WTC11 (cell line): Measurements from ENCODE around the gene LRP3. TPM values are rescaled to one million over a fixed set of nuclear protein-coding genes. Genes with fewer than 3 reads are reported as not detected.

Source experiments
- ATAC-seq: fragments of 200-7000 bp; cut with Tn5 transposase; 2 replicates; pipeline ENCODE4 v1.10.0; 2021; ENCODE audit warnings: mild to moderate bottlenecking, moderate library complexity
- CTCF ChIA-PET: fragments of 300-600 bp; sonication (Branson Sonifier 250); formaldehyde crosslinking; loops from one replicate; lab custom pipeline; 2021; ENCODE audit warnings: antibody characterized with exemption; lab: Charles Lee
- POLR2A ChIA-PET: fragments of 350-600 bp; sonication (Branson Sonifier 250); formaldehyde crosslinking; loops from one replicate; lab custom pipeline; 2021; ENCODE audit warnings: antibody characterized with exemption; lab: Charles Lee
- DNase-seq: peaks from one replicate; pipeline ENCODE4 v3.0.0; 2021; ENCODE audit warnings: low spot score
- H3K27ac Mint-ChIP-seq: 2 replicates; pipeline ENCODE4 v1.8.0; 2021; ENCODE audit warnings: mixed read lengths
- H3K27me3 Mint-ChIP-seq: 2 replicates; pipeline ENCODE4 v1.8.0; 2021; ENCODE audit warnings: low read depth, mild to moderate bottlenecking, moderate library complexity, mixed read lengths
- H3K36me3 Mint-ChIP-seq: 2 replicates; pipeline ENCODE4 v1.8.0; 2021; ENCODE audit warnings: mixed read lengths
- H3K4me1 Mint-ChIP-seq: 2 replicates; pipeline ENCODE4 v1.8.0; 2022; ENCODE audit warnings: mixed read lengths
- H3K4me3 Mint-ChIP-seq: 2 replicates; pipeline ENCODE4 v1.8.0; 2021; ENCODE audit warnings: mild to moderate bottlenecking, moderate library complexity, mixed read lengths
- H3K9me3 Mint-ChIP-seq: 2 replicates; pipeline ENCODE4 v1.8.0; 2021; ENCODE audit warnings: mixed read lengths
- FOXJ3 ChIP-seq: sonication (generic); formaldehyde crosslinking; IDR thresholded peaks from 2 replicates; pipeline ENCODE4 v1.9.0; 2021; ENCODE audit warnings: missing genetic modification reagents, mild to moderate bottlenecking, borderline replicate concordance
- JUN ChIP-seq: sonication (generic); formaldehyde crosslinking; IDR thresholded peaks from 2 replicates; pipeline ENCODE4 v1.8.0; 2023; ENCODE audit warnings: mild to moderate bottlenecking, missing genetic modification reagents
- KAT7 ChIP-seq: sonication (generic); formaldehyde crosslinking; IDR thresholded peaks from 2 replicates; pipeline ENCODE4 v1.8.1; 2023; ENCODE audit warnings: missing genetic modification reagents, mild to moderate bottlenecking, borderline replicate concordance
- NR3C1 ChIP-seq: sonication (generic); formaldehyde crosslinking; conservative IDR thresholded peaks from 2 replicates; pipeline ENCODE4 v1.8.1; 2023; ENCODE audit warnings: low read depth, mild to moderate bottlenecking, missing genetic modification reagents
- RORB ChIP-seq: fragments of 250-450 bp; sonication (Bioruptor Pico); IDR thresholded peaks from 2 replicates; pipeline ENCODE4 v1.9.0; 2021; ENCODE audit warnings: mild to moderate bottlenecking
- SMAD3 ChIP-seq: sonication (generic); formaldehyde crosslinking; IDR thresholded peaks from 2 replicates; pipeline ENCODE4 v1.8.0; 2022; ENCODE audit warnings: missing genetic modification reagents, mild to moderate bottlenecking, borderline replicate concordance
- TEAD1 ChIP-seq: sonication (generic); formaldehyde crosslinking; IDR thresholded peaks from 2 replicates; pipeline ENCODE4 v1.8.0; 2022; ENCODE audit warnings: mild to moderate bottlenecking, missing genetic modification reagents
- ZNF121 ChIP-seq: sonication (generic); formaldehyde crosslinking; IDR thresholded peaks from 2 replicates; pipeline ENCODE4 v1.8.0; 2023; ENCODE audit warnings: missing genetic modification reagents
- ZNF232 ChIP-seq: sonication (generic); formaldehyde crosslinking; IDR thresholded peaks from 2 replicates; pipeline ENCODE4 v1.8.0; 2022; ENCODE audit warnings: mild to moderate bottlenecking, missing genetic modification reagents
- total RNA-seq: library from RNA; stranded (reverse); gene quantifications from 3 replicates; pipeline ENCODE4 v1.2.3, GENCODE V29; 2021
- TF ChIP-seq, protein P1 (sequence below): fragments of 250-450 bp; sonication (Bioruptor Pico); IDR thresholded peaks from 2 replicates; pipeline ENCODE4 v1.9.0; 2021; ENCODE audit warnings: mild to moderate bottlenecking, borderline replicate concordance
- TF ChIP-seq, protein P2 (sequence below): sonication (generic); formaldehyde crosslinking; IDR thresholded peaks from 2 replicates; pipeline ENCODE4 v1.8.1; 2022; ENCODE audit warnings: low read depth, missing genetic modification reagents, borderline replicate concordance
- TF ChIP-seq, protein P3 (sequence below): sonication (generic); formaldehyde crosslinking; IDR thresholded peaks from 2 replicates; pipeline ENCODE4 v1.8.0; 2023; ENCODE audit warnings: missing genetic modification reagents, mild to moderate bottlenecking, borderline replicate concordance
- TF ChIP-seq, protein P4 (sequence below): sonication (generic); formaldehyde crosslinking; IDR thresholded peaks from 2 replicates; pipeline ENCODE4 v1.8.1; 2023; ENCODE audit warnings: mild to moderate bottlenecking, missing genetic modification reagents, borderline replicate concordance

LRP3 gene
- total RNA-seq, 1 experiment from 2014 or later = 47.0 TPM

- TF ChIP-seq ZNF121 (CRISPR knock-in tag) = no peak
- TF ChIP-seq RORB (CRISPR knock-in tag) = no peak
- TF ChIP-seq, protein P1, sequence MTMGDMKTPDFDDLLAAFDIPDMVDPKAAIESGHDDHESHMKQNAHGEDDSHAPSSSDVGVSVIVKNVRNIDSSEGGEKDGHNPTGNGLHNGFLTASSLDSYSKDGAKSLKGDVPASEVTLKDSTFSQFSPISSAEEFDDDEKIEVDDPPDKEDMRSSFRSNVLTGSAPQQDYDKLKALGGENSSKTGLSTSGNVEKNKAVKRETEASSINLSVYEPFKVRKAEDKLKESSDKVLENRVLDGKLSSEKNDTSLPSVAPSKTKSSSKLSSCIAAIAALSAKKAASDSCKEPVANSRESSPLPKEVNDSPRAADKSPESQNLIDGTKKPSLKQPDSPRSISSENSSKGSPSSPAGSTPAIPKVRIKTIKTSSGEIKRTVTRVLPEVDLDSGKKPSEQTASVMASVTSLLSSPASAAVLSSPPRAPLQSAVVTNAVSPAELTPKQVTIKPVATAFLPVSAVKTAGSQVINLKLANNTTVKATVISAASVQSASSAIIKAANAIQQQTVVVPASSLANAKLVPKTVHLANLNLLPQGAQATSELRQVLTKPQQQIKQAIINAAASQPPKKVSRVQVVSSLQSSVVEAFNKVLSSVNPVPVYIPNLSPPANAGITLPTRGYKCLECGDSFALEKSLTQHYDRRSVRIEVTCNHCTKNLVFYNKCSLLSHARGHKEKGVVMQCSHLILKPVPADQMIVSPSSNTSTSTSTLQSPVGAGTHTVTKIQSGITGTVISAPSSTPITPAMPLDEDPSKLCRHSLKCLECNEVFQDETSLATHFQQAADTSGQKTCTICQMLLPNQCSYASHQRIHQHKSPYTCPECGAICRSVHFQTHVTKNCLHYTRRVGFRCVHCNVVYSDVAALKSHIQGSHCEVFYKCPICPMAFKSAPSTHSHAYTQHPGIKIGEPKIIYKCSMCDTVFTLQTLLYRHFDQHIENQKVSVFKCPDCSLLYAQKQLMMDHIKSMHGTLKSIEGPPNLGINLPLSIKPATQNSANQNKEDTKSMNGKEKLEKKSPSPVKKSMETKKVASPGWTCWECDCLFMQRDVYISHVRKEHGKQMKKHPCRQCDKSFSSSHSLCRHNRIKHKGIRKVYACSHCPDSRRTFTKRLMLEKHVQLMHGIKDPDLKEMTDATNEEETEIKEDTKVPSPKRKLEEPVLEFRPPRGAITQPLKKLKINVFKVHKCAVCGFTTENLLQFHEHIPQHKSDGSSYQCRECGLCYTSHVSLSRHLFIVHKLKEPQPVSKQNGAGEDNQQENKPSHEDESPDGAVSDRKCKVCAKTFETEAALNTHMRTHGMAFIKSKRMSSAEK = no peak
- TF ChIP-seq KAT7 (CRISPR knock-in tag) = no peak
- TF ChIP-seq ZNF232 (CRISPR knock-in tag) = no peak
- TF ChIP-seq, protein P2, sequence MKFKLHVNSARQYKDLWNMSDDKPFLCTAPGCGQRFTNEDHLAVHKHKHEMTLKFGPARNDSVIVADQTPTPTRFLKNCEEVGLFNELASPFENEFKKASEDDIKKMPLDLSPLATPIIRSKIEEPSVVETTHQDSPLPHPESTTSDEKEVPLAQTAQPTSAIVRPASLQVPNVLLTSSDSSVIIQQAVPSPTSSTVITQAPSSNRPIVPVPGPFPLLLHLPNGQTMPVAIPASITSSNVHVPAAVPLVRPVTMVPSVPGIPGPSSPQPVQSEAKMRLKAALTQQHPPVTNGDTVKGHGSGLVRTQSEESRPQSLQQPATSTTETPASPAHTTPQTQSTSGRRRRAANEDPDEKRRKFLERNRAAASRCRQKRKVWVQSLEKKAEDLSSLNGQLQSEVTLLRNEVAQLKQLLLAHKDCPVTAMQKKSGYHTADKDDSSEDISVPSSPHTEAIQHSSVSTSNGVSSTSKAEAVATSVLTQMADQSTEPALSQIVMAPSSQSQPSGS (CRISPR knock-in tag) = no peak
- TF ChIP-seq, protein P3, sequence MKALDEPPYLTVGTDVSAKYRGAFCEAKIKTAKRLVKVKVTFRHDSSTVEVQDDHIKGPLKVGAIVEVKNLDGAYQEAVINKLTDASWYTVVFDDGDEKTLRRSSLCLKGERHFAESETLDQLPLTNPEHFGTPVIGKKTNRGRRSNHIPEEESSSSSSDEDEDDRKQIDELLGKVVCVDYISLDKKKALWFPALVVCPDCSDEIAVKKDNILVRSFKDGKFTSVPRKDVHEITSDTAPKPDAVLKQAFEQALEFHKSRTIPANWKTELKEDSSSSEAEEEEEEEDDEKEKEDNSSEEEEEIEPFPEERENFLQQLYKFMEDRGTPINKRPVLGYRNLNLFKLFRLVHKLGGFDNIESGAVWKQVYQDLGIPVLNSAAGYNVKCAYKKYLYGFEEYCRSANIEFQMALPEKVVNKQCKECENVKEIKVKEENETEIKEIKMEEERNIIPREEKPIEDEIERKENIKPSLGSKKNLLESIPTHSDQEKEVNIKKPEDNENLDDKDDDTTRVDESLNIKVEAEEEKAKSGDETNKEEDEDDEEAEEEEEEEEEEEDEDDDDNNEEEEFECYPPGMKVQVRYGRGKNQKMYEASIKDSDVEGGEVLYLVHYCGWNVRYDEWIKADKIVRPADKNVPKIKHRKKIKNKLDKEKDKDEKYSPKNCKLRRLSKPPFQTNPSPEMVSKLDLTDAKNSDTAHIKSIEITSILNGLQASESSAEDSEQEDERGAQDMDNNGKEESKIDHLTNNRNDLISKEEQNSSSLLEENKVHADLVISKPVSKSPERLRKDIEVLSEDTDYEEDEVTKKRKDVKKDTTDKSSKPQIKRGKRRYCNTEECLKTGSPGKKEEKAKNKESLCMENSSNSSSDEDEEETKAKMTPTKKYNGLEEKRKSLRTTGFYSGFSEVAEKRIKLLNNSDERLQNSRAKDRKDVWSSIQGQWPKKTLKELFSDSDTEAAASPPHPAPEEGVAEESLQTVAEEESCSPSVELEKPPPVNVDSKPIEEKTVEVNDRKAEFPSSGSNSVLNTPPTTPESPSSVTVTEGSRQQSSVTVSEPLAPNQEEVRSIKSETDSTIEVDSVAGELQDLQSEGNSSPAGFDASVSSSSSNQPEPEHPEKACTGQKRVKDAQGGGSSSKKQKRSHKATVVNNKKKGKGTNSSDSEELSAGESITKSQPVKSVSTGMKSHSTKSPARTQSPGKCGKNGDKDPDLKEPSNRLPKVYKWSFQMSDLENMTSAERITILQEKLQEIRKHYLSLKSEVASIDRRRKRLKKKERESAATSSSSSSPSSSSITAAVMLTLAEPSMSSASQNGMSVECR (CRISPR knock-in tag) = no peak
- no peak for TF ChIP-seq TEAD1 (CRISPR knock-in tag)
- no peak for TF ChIP-seq FOXJ3 (CRISPR knock-in tag)
- TF ChIP-seq NR3C1 (CRISPR knock-in tag) = no peak
- no peak for TF ChIP-seq JUN (CRISPR knock-in tag)
- no peak for TF ChIP-seq SMAD3 (CRISPR knock-in tag)
- TF ChIP-seq, protein P4, sequence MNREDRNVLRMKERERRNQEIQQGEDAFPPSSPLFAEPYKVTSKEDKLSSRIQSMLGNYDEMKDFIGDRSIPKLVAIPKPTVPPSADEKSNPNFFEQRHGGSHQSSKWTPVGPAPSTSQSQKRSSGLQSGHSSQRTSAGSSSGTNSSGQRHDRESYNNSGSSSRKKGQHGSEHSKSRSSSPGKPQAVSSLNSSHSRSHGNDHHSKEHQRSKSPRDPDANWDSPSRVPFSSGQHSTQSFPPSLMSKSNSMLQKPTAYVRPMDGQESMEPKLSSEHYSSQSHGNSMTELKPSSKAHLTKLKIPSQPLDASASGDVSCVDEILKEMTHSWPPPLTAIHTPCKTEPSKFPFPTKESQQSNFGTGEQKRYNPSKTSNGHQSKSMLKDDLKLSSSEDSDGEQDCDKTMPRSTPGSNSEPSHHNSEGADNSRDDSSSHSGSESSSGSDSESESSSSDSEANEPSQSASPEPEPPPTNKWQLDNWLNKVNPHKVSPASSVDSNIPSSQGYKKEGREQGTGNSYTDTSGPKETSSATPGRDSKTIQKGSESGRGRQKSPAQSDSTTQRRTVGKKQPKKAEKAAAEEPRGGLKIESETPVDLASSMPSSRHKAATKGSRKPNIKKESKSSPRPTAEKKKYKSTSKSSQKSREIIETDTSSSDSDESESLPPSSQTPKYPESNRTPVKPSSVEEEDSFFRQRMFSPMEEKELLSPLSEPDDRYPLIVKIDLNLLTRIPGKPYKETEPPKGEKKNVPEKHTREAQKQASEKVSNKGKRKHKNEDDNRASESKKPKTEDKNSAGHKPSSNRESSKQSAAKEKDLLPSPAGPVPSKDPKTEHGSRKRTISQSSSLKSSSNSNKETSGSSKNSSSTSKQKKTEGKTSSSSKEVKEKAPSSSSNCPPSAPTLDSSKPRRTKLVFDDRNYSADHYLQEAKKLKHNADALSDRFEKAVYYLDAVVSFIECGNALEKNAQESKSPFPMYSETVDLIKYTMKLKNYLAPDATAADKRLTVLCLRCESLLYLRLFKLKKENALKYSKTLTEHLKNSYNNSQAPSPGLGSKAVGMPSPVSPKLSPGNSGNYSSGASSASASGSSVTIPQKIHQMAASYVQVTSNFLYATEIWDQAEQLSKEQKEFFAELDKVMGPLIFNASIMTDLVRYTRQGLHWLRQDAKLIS (CRISPR knock-in tag) = no peak
- H3K4me1 Mint-ChIP-seq = peaks cover 2% of the 10 kb centered on the region; the same call in 1 of the 2 replicates
- H3K4me3 Mint-ChIP-seq = no peak overlapping the region
- H3K9me3 Mint-ChIP-seq = no peaks in the 10 kb centered on the region
- no peak overlapping the region for H3K27ac Mint-ChIP-seq
- ATAC-seq (no peak), DNase-seq (no peak)
- no peaks in the 10 kb centered on the region for H3K36me3 Mint-ChIP-seq
- ChIA-PET POLR2A (no interaction called here), CTCF (interaction anchor here (1.9 to 3.6 kb wide), 6 partner anchors 47 to 534 kb away, joined by 6 to 39 read pairs (median 8); partner anchors contain the start of gene CEBPG)
- peaks cover 9% of the 10 kb centered on the region for H3K27me3 Mint-ChIP-seq
Measured at GRCh38 chr19:33234092-33234491, 40.0 kb downstream of the LRP3 start.
